ENCODE measurements around the gene CTBP2.

CTBP2 gene

GRCh38 chr10:125003901-125004467, 156.4 kb downstream of the CTBP2 start:
- no peak for DNase-seq

DNA sequence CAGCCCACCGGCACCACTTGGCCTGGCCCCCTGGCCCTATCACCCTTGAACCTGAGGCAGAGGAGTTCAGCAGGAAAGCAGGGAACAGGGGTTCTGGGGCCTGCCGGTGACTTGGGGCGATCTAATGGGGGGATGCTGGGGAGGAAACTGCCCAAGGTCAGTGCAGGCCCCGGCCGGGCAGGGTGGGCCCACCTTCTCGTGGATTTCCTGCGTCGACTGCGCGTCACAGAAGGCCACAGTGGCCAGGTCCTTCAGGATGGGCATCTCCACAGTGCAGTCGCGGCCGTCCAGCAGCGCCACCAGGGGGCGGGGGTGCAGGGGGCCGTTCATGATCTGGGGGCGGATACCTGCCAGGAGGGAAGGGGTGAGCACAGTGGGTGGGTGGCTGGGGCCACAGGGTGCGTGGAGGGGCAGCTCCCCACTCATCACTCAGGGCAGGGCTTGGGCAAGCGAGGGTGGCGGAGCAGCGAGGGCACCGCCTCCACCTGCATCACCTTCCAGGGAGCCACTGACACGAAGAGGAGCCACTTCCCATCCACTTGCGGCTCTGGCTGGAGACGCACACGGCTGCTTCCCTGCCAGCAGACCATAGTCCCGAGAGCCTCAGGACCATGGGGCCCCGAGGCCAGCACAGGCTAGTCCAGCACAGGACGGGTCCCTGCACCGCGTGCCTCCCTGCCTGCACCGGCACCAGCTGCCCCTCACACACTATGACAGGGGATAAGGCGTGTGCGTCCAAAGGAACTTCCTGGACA, 157.0 kb downstream of the CTBP2 start:
- DNase-seq = no peak

DNA sequence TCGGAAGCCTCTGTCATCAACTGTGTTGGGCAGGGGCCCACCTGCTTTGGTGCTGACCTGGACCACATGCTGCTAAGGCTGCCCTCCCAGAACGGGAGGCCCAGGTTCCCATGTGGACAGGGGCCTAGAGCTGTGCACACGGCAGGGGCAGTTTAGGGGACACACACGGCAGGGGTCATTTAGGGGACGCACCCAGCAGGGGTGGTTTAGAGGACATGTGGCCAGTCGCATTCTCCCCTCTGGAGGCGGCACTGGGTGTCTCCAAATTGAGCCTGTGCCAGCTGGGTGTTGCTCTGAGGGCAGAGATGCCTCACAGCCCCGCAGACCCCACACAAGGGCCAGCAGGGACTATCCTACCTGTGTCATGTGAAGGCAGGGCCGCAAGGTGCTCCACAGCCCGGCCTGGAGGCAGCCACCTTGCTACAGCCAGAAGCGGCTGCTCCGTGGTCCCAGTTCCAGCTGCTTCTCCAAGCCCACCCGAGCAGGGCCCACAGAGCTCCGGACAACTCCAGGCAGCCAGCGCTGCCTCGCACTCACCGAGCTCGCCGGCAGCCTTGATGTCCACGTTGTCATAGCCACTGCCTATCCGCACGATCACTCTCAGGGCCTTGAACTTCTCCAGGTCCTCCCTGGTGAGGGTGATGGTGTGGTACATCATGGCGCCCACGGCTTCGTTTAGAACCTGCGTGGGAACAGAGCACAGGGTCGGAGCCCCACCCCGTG, 157.8 kb downstream of the CTBP2 start:
- DNase-seq = no peak

DNA sequence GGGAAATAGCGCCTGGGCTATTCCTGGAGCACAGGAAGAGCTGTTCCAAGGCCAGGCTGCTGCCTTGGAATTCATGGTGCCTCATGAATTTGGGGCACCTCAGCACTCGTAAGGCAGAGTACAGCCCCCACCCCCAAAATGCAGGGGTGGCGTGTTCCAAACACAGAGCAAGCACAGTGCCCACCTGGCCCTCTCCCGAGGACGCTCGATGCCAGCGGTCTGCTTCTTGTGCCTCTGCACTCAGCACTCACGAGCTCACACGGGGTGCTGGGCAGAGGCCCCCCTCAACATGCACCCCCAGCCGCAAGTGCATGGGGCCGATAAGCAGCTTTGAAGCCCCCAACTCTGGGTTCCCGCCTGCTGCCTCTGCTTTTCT, 158.3 kb downstream of the CTBP2 start:
- no peak for DNase-seq

DNA sequence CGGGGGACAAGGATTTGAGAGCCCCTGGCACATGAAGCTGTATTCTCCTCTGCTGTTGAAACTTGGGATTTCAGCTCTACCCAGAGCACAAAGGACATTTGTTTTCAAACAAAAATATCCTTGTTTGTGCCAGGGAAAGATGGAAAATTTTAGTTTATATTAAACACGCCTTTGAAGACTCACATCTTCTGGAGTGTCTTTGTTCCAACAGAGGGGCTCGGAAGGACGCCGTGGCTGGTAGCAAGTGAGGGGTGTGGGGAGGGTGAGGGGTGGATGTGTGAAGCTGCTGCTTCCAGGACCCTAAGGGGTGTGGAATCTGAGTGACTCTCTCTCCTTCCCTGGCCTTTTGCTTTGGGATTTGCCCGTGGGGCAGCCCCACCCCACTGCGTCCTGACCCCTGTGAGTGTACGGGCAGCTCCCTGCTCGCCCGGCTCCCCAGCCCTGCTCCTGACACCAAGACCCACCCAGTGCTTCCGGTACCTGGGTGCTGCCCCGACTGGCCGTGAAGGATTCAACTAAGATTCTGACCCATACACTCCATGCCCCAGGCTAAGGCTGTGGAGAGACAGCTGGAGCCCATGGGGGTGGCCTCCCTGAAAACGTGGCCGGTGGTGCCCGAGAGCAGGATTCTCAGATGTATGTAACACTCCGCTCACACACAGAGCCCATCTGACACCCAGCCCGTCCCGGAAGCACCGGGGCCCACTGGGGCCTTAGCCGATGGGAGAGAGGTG, 158.9 kb downstream of the CTBP2 start:
- DNase-seq = no peak

DNA sequence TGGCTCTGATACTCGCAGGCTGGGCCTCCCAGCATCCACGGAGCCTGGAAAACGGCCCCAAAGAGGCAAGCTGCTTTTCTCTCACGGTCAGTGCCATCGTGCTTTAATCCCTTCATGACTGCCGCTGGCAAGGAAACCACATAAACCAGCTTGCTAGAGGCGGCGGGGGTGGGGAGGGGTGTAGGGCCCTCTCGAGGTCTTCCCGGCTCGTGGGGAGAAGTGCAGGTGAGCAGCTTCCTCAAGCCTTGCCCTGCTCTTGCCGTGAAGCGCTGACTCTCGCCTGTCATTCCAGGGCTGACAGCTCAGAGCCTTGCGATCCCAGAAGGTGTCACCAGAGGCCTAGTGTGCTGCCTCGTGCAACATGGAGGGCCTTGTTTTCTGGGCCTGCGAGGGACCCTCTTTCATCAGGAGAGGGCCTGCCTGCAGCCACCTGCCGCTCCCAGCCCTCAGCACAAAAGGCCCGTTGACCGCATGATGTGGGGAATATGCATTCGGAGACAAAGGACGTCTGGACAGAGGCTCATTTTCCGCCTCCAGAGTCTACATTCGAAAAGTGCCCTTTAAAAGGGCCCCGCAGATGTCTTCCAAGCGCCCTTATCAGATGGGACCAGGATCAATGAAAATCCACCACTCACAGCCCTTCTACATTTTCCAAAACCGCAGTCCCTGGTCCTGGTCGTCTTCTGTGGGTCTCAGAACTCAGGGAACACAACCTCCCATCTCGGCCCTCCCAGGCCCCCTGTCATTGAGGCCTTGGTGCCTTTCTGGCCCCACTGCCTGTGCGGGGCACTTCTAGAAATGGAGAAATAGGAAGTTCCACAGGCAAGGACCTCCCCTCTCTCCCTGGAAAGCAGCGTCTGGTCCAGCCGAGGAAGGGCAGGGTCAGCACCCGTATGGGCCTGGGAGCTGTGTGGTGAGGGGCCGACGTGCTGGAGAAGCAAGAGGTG, 159.7 kb downstream of the CTBP2 start:
- DNase-seq = no peak

DNA sequence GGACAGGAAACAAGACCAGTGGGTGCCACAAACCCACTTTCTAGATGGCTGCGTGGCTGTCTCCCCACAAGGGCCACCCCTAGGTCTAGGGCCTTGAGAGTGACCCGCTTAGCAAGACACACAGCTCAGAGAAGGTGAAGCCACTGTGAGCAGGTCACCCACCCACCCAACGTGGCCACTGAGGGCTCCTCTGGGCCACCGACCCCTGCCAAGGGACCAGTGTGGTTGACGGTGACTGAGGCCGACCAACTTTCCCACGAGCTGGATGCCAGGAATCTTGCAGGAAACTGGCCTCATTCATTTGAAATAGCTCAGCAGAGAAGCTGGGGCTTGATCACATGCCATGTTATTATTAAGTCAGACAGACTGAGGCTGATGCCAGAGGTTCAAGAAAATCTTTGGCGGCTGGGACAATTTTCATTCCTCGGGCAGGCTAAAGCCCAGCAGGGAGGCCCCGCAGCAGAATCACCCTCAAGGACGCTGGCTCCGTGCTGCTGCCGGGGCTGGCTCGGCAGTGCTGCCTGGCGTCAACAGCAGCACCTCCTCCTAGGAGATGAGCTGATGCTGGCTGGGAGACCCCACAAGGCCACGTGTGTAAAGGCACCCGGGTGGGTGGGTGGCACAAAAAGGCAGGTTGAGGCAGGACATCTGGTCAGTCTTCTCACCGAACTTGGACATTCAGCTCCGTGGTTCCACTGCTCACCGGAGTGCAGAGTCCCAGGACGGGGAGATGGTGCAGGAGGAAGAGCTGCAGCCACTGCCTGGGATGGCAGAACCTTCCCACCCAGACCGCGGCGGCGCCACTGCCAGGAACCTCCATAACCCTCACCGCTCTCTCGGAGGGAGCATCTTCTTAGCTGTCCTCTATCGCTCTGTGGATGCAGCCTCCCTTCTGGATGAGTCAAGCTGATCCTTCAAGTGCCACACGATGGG, 160.7 kb downstream of the CTBP2 start:
- no peak for DNase-seq

GRCh38 chr10:124998624-124999291, 161.6 kb downstream of the CTBP2 start:
- no peak for DNase-seq

- no peak for DNase-seq
Measured at GRCh38 chr10:124997771-124998623, 162.4 kb downstream of the CTBP2 start.

GRCh38 chr10:124997306-124997705, 163.1 kb downstream of the CTBP2 start:
- DNase-seq = no peak

DNA sequence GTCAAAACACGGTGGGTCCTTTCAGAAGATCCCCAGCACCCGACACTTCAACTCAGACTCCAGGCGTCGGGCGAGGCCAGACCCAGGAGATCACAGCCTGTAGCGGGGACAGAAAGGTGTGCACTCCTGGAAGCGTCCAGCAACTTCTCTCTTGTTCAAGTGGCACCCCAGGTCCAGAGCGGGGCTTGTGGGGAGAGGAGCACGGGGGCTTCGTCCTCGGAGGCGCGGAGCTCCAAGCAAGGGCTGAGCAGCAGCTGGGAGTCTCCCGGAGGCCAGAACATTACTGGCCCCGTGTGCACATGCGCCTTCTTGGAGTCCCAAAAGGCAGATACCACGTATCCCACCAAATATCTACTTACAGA, 163.5 kb downstream of the CTBP2 start:
- DNase-seq = no peak

DNA sequence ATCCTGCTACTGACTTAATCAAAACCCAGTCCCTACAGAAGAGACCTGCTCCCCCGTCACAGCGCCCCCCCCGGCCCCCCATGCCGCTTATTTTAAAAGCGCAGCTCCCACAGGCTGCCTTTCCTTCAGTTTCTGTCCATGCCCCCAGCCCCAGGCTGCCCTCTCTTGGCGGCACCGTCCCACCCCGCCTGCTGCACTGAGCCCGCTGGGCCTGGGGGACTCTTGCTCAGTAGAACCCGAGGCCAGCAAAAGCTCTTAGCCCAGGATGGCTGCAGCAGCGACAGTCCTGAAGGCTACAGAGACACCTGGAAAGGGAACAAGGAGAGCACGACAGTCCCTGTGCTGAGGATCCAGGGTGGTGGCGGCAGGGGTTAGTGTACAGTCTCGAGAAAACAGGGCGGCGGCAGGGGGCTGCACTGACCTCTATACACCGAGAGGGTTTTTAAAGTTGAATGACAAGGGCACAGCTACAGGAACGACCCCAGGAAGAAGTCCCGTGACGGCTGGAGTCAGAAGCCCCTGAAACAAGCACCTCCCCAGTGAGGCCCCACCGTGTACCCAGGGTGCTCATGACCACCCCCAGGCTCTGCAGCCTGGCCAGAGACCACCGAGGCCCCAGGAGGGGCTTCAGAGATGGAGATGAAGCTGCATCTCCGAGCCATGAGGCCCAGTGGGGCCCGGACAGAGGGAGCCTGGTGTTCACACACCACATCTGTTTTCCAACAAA, 164.1 kb downstream of the CTBP2 start:
- no peak for DNase-seq

- DNase-seq = no peak
Measured at GRCh38 chr10:124995605-124996004, 164.8 kb downstream of the CTBP2 start.

- no peak for DNase-seq
Measured at GRCh38 chr10:124994573-124995473, 165.5 kb downstream of the CTBP2 start.

GRCh38 chr10:124993736-124994451, 166.5 kb downstream of the CTBP2 start:
- DNase-seq = no peak

DNA sequence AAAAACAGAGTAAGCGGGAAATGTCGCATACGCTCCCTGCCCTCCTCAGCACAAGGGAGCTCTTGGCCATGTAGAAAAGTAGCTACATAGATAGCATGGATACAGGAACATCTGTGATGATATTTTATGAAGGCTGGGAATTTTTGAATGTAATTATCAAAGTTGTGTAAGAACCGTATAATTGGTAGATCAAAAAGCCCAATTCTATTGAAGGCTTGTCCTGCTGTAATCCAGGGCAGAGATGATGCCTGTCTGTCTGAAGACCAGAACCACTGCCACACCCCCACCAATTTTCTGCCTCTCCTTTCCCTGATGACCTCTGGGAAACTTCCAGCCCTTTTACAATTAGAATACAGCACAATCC, 167.0 kb downstream of the CTBP2 start:
- DNase-seq = no peak

All from DMS153 (cell line).